Measurements from ENCODE around the gene C21orf58.

C21orf58 gene

GRCh38 chr21:46264690-46265144 lies 59.0 kb downstream of the C21orf58 start:
- no peak for DNase-seq

GRCh38 chr21:46264046-46264689 lies 59.5 kb downstream of the C21orf58 start:
- DNase-seq, result no peak

DNA sequence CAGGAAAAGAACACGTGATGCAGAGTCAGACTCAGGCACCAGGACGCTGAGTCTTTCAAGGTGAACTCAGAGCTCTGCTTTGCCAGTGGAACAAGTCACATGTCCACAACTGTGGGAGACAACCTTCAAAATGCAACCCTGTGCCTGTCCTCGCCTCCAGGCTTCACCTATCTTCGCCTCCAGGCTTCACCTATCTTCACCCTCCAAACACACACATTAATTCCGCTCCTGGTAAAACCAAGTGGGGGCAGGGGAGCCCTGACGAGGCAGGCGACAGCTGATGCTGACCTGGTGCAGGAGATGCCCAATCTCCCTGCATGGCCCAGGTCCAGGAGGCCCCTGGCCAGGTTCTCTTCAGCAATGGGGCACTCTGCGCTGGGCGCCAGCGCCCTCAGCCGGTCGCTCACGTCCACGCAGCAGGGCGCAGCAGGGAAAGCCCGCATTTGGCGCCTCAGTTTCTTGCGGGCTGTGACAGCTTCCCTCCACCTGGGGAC lies 67.1 kb downstream of the C21orf58 start:
- peak in 7 of 56 donors; percentile 11 to 36 (median 20) for DNase-seq

- no peak for DNase-seq
These were observed 67.8 kb downstream of the C21orf58 start for GRCh38 chr21:46255758-46256337.

- DNase-seq, result no peak
These were observed 68.5 kb downstream of the C21orf58 start for GRCh38 chr21:46255166-46255565.

- DNase-seq, result no peak
These were observed 69.3 kb downstream of the C21orf58 start for GRCh38 chr21:46254208-46254975.

- DNase-seq, result no peak
These were observed 70.0 kb downstream of the C21orf58 start for GRCh38 chr21:46253610-46254124.

DNA sequence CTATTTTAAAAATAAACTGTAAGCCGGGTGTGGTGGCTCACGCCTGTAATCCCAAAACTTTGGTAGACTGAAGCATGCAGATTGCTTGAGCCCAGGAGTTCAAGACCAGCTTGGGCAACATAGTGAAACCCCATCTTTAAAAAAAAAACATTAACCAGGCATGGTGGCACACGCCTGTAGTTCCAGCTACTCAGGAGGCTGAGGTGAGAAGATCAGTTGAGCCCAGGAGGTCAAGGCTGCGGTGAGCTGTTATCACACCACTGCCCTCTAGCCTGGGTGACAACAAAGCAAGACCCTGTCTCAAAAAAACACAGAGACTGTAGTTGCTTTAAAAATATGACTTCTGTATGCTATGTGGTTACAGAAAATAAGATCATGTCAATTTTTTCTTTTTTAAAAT lies 70.8 kb downstream of the C21orf58 start:
- DNase-seq, result no peak

Data from nucleus accumbens (tissue), 56 donors.